Cardiac fibroblast (primary cell): ENCODE results near the gene PBRM1.

Source experiments
- DNase-seq, 2 donors: peaks; one replicate each; pipeline versions ENCODE4 v3.0.0 to v3.0.0-alpha.2; 2010; ENCODE audit warnings: low read depth in 2 of 2
- H3K4me3 ChIP-seq, 2 donors: replicated peaks in 1 of 2; 1 replicate in 1 of 2; 2 replicates in 1 of 2; pipeline ENCODE4 v1.5.1; 2011; ENCODE audit warnings: low read depth in 2 of 2, low read length in 2 of 2, mild to moderate bottlenecking in 2 of 2, moderate library complexity in 1 of 2
- TF ChIP-seq, protein P1 (sequence below): IDR thresholded peaks from one replicate; pipeline ENCODE4 v1.5.1; 2011; ENCODE audit warnings: low read depth, mild to moderate bottlenecking, low read length, inconsistent platforms

The PBRM1 gene

DNA sequence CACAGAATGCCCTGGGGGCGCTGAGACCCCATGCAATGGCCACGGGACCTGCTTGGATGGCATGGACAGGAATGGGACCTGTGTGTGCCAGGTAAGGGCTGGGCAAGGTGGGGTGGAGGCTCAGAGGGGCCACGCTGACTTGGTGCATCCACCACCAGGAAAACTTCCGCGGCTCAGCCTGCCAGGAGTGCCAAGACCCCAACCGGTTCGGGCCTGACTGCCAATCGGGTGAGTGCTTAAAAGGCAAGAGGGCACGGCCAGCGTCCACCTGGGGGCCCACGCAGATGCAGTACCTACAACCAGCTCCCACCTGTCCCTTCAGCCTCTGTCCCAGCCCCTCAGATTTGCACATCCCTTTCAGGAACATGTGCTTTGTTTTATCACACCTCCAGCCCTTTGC lies 183.7 kb downstream of the PBRM1 start:
- H3K4me3 ChIP-seq, result no peak overlapping the region
- no peak for DNase-seq
- TF ChIP-seq, protein P1, sequence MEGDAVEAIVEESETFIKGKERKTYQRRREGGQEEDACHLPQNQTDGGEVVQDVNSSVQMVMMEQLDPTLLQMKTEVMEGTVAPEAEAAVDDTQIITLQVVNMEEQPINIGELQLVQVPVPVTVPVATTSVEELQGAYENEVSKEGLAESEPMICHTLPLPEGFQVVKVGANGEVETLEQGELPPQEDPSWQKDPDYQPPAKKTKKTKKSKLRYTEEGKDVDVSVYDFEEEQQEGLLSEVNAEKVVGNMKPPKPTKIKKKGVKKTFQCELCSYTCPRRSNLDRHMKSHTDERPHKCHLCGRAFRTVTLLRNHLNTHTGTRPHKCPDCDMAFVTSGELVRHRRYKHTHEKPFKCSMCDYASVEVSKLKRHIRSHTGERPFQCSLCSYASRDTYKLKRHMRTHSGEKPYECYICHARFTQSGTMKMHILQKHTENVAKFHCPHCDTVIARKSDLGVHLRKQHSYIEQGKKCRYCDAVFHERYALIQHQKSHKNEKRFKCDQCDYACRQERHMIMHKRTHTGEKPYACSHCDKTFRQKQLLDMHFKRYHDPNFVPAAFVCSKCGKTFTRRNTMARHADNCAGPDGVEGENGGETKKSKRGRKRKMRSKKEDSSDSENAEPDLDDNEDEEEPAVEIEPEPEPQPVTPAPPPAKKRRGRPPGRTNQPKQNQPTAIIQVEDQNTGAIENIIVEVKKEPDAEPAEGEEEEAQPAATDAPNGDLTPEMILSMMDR, result no peak

DNA sequence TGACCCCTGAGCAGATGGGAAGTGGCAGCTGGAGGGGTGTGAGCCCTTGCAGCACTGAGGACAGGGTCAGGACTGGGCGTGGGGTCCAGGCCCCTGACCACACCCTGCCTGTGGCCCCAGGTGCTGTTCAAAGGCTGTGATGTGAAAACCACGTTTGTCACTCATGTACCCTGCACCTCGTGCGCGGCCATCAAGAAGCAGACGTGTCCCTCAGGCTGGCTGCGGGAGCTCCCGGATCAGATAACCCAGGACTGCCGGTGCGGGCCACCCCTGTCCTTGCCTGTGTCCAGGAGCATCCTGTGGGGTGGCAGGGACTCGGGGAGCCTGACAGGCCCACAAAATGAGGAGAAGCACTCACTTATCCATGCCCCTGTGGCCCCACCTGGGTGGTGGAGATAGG lies 184.7 kb downstream of the PBRM1 start:
- no peak for DNase-seq
- no peak overlapping the region for H3K4me3 ChIP-seq
- TF ChIP-seq, protein P1, result no peak

DNA sequence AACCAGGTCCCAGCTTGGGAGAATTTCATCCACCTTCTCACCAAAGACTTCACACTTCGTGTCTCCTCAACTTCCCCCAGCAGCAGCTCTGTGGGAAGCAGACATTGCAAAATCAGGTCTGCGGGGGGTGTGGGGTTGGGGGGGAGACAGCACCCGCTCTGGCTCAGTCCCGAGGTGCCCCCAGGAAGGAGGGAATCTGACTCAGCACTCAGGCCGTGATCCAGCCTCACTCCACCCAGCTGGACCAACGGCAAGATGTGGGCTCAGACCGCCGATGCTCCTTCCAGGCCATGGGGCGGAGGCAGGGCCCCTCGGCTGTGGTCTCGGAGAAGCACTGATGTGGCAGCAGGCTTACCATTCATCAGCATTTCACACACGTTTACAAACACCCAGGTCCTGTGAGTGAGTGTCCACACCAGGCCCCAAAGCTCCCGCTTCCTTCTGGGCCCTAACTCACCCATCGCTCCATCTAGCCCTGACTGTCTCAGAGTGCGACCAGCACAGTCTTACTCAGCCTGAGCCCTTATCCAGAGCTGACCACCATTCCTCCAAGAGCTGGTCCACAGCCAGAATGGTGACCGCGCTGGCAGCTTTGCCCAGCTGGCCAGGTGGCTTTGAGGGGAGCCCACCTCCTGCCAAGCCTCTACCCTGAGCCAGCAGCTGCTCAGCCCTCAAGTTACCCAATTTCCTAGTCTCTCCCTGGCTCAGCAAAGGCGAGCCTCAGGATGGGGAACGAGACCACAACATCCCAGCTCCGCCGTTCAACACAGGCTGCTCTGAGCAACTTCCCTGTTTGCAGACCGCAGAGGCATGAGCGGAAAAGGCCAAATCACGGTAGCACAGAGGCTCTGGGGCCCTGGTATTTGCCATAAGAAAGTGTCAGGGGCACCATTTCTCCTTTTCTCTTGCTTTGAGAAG lies 187.3 kb downstream of the PBRM1 start:
- DNase-seq, result peak; percentile 49 to 82
- TF ChIP-seq, protein P1, result no peak
- H3K4me3 ChIP-seq, result no peak overlapping the region

DNA sequence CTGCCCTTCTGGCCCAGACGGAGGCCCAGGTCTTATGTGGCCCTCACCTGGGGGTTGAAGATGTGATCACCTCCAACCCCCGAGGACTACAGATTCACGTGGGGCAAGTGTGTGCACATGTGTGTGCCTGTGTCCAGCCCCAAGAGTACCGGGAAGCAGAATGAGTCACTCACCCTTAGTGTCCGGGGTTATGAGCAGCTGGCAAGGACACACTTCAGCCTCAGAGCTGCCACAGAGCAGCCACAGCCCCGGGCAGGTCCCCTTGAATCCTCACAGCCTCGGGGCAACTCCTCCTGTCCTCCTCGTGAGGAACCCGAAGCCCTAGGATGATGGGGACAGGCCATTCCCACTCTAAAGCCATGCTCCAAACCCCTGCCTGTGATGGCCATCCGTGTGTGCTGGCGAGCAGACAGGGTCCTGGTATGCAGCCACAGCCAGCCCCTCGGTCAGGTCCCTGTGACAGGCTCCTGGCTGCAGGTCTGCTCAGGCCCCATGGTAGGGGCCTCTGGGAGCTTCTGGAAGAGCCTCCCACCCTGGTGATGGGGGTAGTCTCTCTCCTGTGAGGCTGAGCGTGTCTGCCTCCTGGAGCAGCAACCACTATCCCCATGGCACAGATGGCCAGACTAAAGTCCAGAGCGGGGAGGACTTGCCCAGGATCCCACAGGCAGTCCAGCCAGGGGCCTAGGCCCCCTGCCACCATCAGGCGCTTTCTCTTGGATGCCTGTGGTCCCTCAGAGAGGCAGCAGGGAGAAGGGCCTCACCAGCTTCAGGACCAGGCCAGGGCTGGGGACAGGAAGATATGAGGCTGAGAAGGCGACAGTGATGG lies 189.7 kb downstream of the PBRM1 start:
- H3K4me3 ChIP-seq, result no peak overlapping the region
- DNase-seq, result peak; percentile 61 to 67
- TF ChIP-seq, protein P1, result no peak
